Gastrocnemius medialis (tissue), 4 donors: ENCODE results near the gene TBC1D5. TPM values are rescaled to one million over a fixed set of nuclear protein-coding genes. Genes with fewer than 3 reads are reported as not detected.

ENCODE experiments used
- ATAC-seq, 2 donors: fragments of 150-250 bp; one replicate each; pipeline ENCODE4 v1.9.1; 2016
- DNase-seq, 2 donors: peaks; one replicate each; pipeline ENCODE4 v3.0.0-alpha.2; 2019
- H3K27ac ChIP-seq, 4 donors: fragments of 200-600 bp; sonication (generic); 1 replicate in 1 of 4; 2 replicates in 3 of 4; pipeline ENCODE4 v1.5.1; 2016 to 2018; ENCODE audit warnings: mild to moderate bottlenecking in 2 of 4, moderate library complexity in 1 of 4
- H3K27me3 ChIP-seq, 3 donors: fragments of 200-600 bp; sonication (generic) in 2 of 3; 1 replicate in 1 of 3; 2 replicates in 2 of 3; pipeline versions ENCODE4 v1.5.1 to v1.6.0; 2016 to 2019; ENCODE audit warnings: mild to moderate bottlenecking in 1 of 3, moderate library complexity in 1 of 3
- H3K36me3 ChIP-seq, 2 donors: fragments of 200-600 bp; sonication (generic) in 1 of 2; one replicate each; pipeline ENCODE4 v1.5.1; 2017 to 2018
- H3K4me1 ChIP-seq, 2 donors: fragments of 200-600 bp; sonication (generic) in 1 of 2; one replicate each; pipeline ENCODE4 v1.5.1; 2016 to 2017; ENCODE audit warnings: mild to moderate bottlenecking in 2 of 2
- H3K4me3 ChIP-seq, 4 donors: fragments of 200-600 bp; sonication (generic) in 3 of 4; 1 replicate in 1 of 4; 2 replicates in 3 of 4; pipeline ENCODE4 v1.5.1; 2016 to 2019; ENCODE audit warnings: mild to moderate bottlenecking in 2 of 4
- H3K9me3 ChIP-seq, 3 donors: fragments of 200-600 bp; sonication (generic) in 2 of 3; 1 replicate in 1 of 3; 2 replicates in 2 of 3; pipeline ENCODE4 v1.5.1; 2016 to 2019
- POLR2A ChIP-seq, 2 donors: fragments of 450-650 bp; IDR thresholded peaks; one replicate each; pipeline ENCODE4 v1.6.1; 2017; ENCODE audit warnings: antibody characterized with exemption in 2 of 2, mild to moderate bottlenecking in 2 of 2, moderate library complexity in 2 of 2
- in situ Hi-C, 4 donors: fragments of 200-750 bp; cut with MboI; loops; one replicate each; pipeline versions ENCODE4 v1.15.0 to v1.8.0; 2017; ENCODE audit warnings: low sequenced_read_pairs in 4 of 4
- intact Hi-C: fragments of 100-400 bp; cut with DNase I; formaldehyde crosslinking; loops from one replicate; pipeline ENCODE4 v1.15.1; 2023; ENCODE audit warnings: low total_unique reads
- total RNA-seq, 4 donors: library from RNA; depleted of rRNA; stranded (reverse); fragments of >200 nt; gene quantifications; one replicate each; pipeline versions ENCODE4 v1.1.0 to v1.2.3, GENCODE V29; 2016
- TF ChIP-seq, protein P1 (sequence below), 5 experiments: fragments of 450-650 bp in 3 of 5; fragments of 200-600 bp in 2 of 5; sonication (generic) in 2 of 5; IDR thresholded peaks in 4 of 5; conservative IDR thresholded peaks in 1 of 5; 1 replicate in 4 of 5; 2 replicates in 1 of 5; pipeline ENCODE4 v1.5.1; 2016 to 2019; ENCODE audit warnings: antibody characterized with exemption in 5 of 5, mild to moderate bottlenecking in 3 of 5, moderate library complexity in 3 of 5

TBC1D5 gene
- total RNA-seq, 4 donors from 2014 or later, result 20.3 to 34.4 (median 27.1) TPM

- Histone ChIP-seq H3K4me1 (no peaks in the 10 kb centered on the region), H3K4me3 (no peak overlapping the region), H3K27ac (no peak overlapping the region), H3K36me3 (no peaks in the 10 kb centered on the region), H3K27me3 (no peaks in the 10 kb centered on the region), H3K9me3 (no peaks in the 10 kb centered on the region)
- DNase-seq, result no peak
- intact Hi-C loops (no loop called here), in situ Hi-C loops (no loop called here)
- ATAC-seq, result no peak
- no peak for TF ChIP-seq POLR2A (IDR thresholded peaks at IDR 0.05)
- TF ChIP-seq, protein P1, sequence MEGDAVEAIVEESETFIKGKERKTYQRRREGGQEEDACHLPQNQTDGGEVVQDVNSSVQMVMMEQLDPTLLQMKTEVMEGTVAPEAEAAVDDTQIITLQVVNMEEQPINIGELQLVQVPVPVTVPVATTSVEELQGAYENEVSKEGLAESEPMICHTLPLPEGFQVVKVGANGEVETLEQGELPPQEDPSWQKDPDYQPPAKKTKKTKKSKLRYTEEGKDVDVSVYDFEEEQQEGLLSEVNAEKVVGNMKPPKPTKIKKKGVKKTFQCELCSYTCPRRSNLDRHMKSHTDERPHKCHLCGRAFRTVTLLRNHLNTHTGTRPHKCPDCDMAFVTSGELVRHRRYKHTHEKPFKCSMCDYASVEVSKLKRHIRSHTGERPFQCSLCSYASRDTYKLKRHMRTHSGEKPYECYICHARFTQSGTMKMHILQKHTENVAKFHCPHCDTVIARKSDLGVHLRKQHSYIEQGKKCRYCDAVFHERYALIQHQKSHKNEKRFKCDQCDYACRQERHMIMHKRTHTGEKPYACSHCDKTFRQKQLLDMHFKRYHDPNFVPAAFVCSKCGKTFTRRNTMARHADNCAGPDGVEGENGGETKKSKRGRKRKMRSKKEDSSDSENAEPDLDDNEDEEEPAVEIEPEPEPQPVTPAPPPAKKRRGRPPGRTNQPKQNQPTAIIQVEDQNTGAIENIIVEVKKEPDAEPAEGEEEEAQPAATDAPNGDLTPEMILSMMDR (IDR thresholded peaks at IDR 0.05 in 4 of 5, conservative IDR thresholded peaks at IDR 0.05 in 1 of 5), result no peak
Observed at GRCh38 chr3:17765819-17766472, 23.5 kb upstream of the TBC1D5 start.

GRCh38 chr3:17761563-17761962 lies 19.1 kb upstream of the TBC1D5 start:
- no peak for DNase-seq
- no peaks in the 10 kb centered on the region for H3K27me3 ChIP-seq
- no peak overlapping the region for H3K27ac ChIP-seq
- H3K9me3 ChIP-seq, result no peaks in the 10 kb centered on the region
- no peaks in the 10 kb centered on the region for H3K4me1 ChIP-seq
- no peak overlapping the region for H3K4me3 ChIP-seq
- no peak for TF ChIP-seq POLR2A (IDR thresholded peaks at IDR 0.05)
- TF ChIP-seq, protein P1 (IDR thresholded peaks at IDR 0.05 in 4 of 5, conservative IDR thresholded peaks at IDR 0.05 in 1 of 5), result no peak
- H3K36me3 ChIP-seq, result no peaks in the 10 kb centered on the region
- no peak for ATAC-seq
- intact Hi-C loops, result no loop called here
- in situ Hi-C loops, result no loop called here

GRCh38 chr3:17759901-17760300 lies 17.5 kb upstream of the TBC1D5 start:
- intact Hi-C loops (no loop called here), in situ Hi-C loops (no loop called here)

GRCh38 chr3:17755836-17756235 lies 13.4 kb upstream of the TBC1D5 start:
- intact Hi-C loops, result no loop called here
- no peak for ATAC-seq
- H3K9me3 ChIP-seq, result no peaks in the 10 kb centered on the region

More at GRCh38 chr3:17759901-17760300, 17.5 kb upstream of the TBC1D5 start:
- DNase-seq, result no peak
- Histone ChIP-seq H3K27me3 (no peaks in the 10 kb centered on the region), H3K36me3 (no peaks in the 10 kb centered on the region), H3K27ac (no peak overlapping the region), H3K9me3 (no peaks in the 10 kb centered on the region), H3K4me3 (no peak overlapping the region), H3K4me1 (no peaks in the 10 kb centered on the region)
- ATAC-seq, result no peak
- no peak for TF ChIP-seq POLR2A (IDR thresholded peaks at IDR 0.05)
- TF ChIP-seq, protein P1 (IDR thresholded peaks at IDR 0.05 in 4 of 5, conservative IDR thresholded peaks at IDR 0.05 in 1 of 5), result no peak

DNA sequence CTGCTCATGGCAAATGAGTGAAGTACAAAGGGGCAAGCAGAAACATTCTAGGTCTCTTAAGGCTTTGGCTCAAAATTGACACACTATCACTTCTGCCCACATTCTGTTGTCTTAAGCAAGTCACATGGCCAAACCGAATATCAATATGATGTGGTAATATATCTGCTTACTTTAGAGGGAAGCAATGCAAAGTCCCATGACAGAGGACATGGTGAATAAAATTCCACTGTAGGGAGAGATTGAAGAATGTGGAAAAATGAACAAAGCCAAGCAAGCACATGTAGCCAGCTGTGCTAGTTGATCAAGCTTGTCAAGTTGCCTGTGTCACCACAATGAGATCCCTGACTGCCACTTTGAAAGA lies 11.2 kb upstream of the TBC1D5 start:
- Histone ChIP-seq H3K4me1 (no peaks in the 10 kb centered on the region), H3K9me3 (no peaks in the 10 kb centered on the region), H3K36me3 (no peaks in the 10 kb centered on the region), H3K4me3 (no peak overlapping the region), H3K27me3 (no peaks in the 10 kb centered on the region), H3K27ac (no peak overlapping the region)
- ATAC-seq (no peak), DNase-seq (no peak)
- in situ Hi-C loops (no loop called here), intact Hi-C loops (no loop called here)
- no peak for TF ChIP-seq POLR2A (IDR thresholded peaks at IDR 0.05)

More at GRCh38 chr3:17755836-17756235, 13.4 kb upstream of the TBC1D5 start:
- H3K4me1 ChIP-seq, result no peaks in the 10 kb centered on the region
- no peak for DNase-seq
- in situ Hi-C loops, result no loop called here
- H3K36me3 ChIP-seq, result no peaks in the 10 kb centered on the region
- H3K27me3 ChIP-seq, result no peaks in the 10 kb centered on the region
- no peak overlapping the region for H3K4me3 ChIP-seq
- no peak overlapping the region for H3K27ac ChIP-seq
- no peak for TF ChIP-seq POLR2A (IDR thresholded peaks at IDR 0.05)
